Stimulated activated CD8-positive, alpha-beta memory T cell treated with anti-CD3 and anti-CD28 coated beads, Interleukin-4, amount 100 ng/mL, for 48 hours (primary cell): ENCODE measurements around the gene HOXA5.

Experiments used
- DNase-seq: peaks from one replicate; pipeline ENCODE4 v3.0.0-alpha.2; 2020

HOXA5 gene

GRCh38 chr7:27158436-27159265 is 15.2 kb upstream of the HOXA5 start:
- no peak for DNase-seq

GRCh38 chr7:27157702-27158431 is 14.4 kb upstream of the HOXA5 start:
- no peak for DNase-seq

GRCh38 chr7:27156916-27157701 is 13.6 kb upstream of the HOXA5 start:
- DNase-seq, result no peak

GRCh38 chr7:27156508-27156898 is 13.0 kb upstream of the HOXA5 start, which contains the start of gene HOXA7:
Gene HOXA7 (minus strand): TSS chr7:27156675. CDS start chr7:27156545, 130 bp downstream.
- no peak for DNase-seq

- no peak for DNase-seq
Measured at GRCh38 chr7:27155816-27156507, 12.5 kb upstream of the HOXA5 start.

GRCh38 chr7:27154901-27155815 is 11.7 kb upstream of the HOXA5 start:
- peak; percentile 60 for DNase-seq

- no peak for DNase-seq
Measured at GRCh38 chr7:27154369-27154768, 10.9 kb upstream of the HOXA5 start.

- DNase-seq, result no peak
Measured at GRCh38 chr7:27153526-27153925, 10.0 kb upstream of the HOXA5 start.

GRCh38 chr7:27152816-27153442 is 9.4 kb upstream of the HOXA5 start:
- DNase-seq, result no peak

- no peak for DNase-seq
Measured at GRCh38 chr7:27151931-27152815, 8.7 kb upstream of the HOXA5 start, which contains the start of gene HOXA3. Gene HOXA3 (minus strand): TSS chr7:27152583. CDS start chr7:27110640, 41,943 bp downstream.

GRCh38 chr7:27151341-27151930 is 8.0 kb upstream of the HOXA5 start:
- DNase-seq, result no peak

GRCh38 chr7:27150568-27151340 is 7.3 kb upstream of the HOXA5 start:
- DNase-seq, result peak; percentile 78

GRCh38 chr7:27149842-27150567 is 6.5 kb upstream of the HOXA5 start:
- no peak for DNase-seq

GRCh38 chr7:27148756-27149641 is 5.5 kb upstream of the HOXA5 start:
- no peak for DNase-seq

GRCh38 chr7:27148031-27148755 is 4.7 kb upstream of the HOXA5 start:
- no peak for DNase-seq
